IPS-18c (cell line): Measurements from ENCODE around the gene COPG1.

Experiments used
- H3K4me3 ChIP-seq: 2 replicates; pipeline ENCODE4 v1.7.0; 2013; ENCODE audit warnings: low read depth, mild to moderate bottlenecking, low read length, moderate library complexity; ENCODE audit not compliant: insufficient read depth
- H3K9me3 ChIP-seq: one replicate; pipeline ENCODE4 v1.6.1; 2013; ENCODE audit warnings: mild to moderate bottlenecking, low read length, moderate library complexity; ENCODE audit not compliant: control insufficient read depth, insufficient read depth

COPG1 gene

GRCh38 chr3:129304146-129304961, 54.9 kb downstream of the COPG1 start:
- Histone ChIP-seq H3K9me3 (no peaks in the 10 kb centered on the region), H3K4me3 (no peak overlapping the region)

- no peaks in the 10 kb centered on the region for H3K9me3 ChIP-seq
- no peak overlapping the region for H3K4me3 ChIP-seq
Measured at GRCh38 chr3:129304962-129305222, 55.5 kb downstream of the COPG1 start.

- Histone ChIP-seq H3K9me3 (no peaks in the 10 kb centered on the region), H3K4me3 (no peak overlapping the region; the same call in 1 of the 2 replicates)
Measured at GRCh38 chr3:129305592-129306091, 56.2 kb downstream of the COPG1 start.

- H3K4me3 ChIP-seq = no peak overlapping the region
- no peaks in the 10 kb centered on the region for H3K9me3 ChIP-seq
Measured at GRCh38 chr3:129308636-129309035, 59.2 kb downstream of the COPG1 start.

- H3K4me3 ChIP-seq = no peak overlapping the region
Measured at GRCh38 chr3:129310111-129311011, 61.0 kb downstream of the COPG1 start.

GRCh38 chr3:129311054-129311902, 61.9 kb downstream of the COPG1 start:
- Histone ChIP-seq H3K9me3 (no peaks in the 10 kb centered on the region), H3K4me3 (no peak overlapping the region)

More at GRCh38 chr3:129310111-129311011, 61.0 kb downstream of the COPG1 start:
- no peaks in the 10 kb centered on the region for H3K9me3 ChIP-seq

GRCh38 chr3:129312021-129312639, 62.7 kb downstream of the COPG1 start:
- H3K4me3 ChIP-seq = no peak overlapping the region

GRCh38 chr3:129312671-129313414, 63.4 kb downstream of the COPG1 start:
- Histone ChIP-seq H3K9me3 (no peaks in the 10 kb centered on the region), H3K4me3 (no peak overlapping the region)

More at GRCh38 chr3:129312021-129312639, 62.7 kb downstream of the COPG1 start:
- H3K9me3 ChIP-seq = no peaks in the 10 kb centered on the region

GRCh38 chr3:129313415-129313664, 63.9 kb downstream of the COPG1 start:
- no peak overlapping the region for H3K4me3 ChIP-seq
- H3K9me3 ChIP-seq = no peaks in the 10 kb centered on the region

- Histone ChIP-seq H3K4me3 (peak overlapping the region; percentile 97; the same call in 1 of the 2 replicates), H3K9me3 (no peaks in the 10 kb centered on the region)
Measured at GRCh38 chr3:129313665-129314385, 64.4 kb downstream of the COPG1 start.

- Histone ChIP-seq H3K4me3 (peak overlapping the region; percentile 97), H3K9me3 (no peaks in the 10 kb centered on the region)
Measured at GRCh38 chr3:129314386-129315222, 65.2 kb downstream of the COPG1 start.

GRCh38 chr3:129315223-129315997, 66.0 kb downstream of the COPG1 start:
- Histone ChIP-seq H3K9me3 (no peaks in the 10 kb centered on the region), H3K4me3 (peak overlapping the region; percentile 97)

GRCh38 chr3:129315998-129316247, 66.5 kb downstream of the COPG1 start:
- H3K9me3 ChIP-seq = no peaks in the 10 kb centered on the region
- H3K4me3 ChIP-seq = peak overlapping the region; percentile 97

GRCh38 chr3:129316248-129317013, 67.0 kb downstream of the COPG1 start:
- peak overlapping the region; percentile 97 for H3K4me3 ChIP-seq
- H3K9me3 ChIP-seq = no peaks in the 10 kb centered on the region
